Measurements from ENCODE around the gene STK16. TPM values are rescaled to one million over a fixed set of nuclear protein-coding genes. Genes with fewer than 3 reads are reported as not detected.

Gene STK16
- total and polyA plus RNA-seq, 2 of the 13 experiments (the other 11 are each of a cell fraction or from before 2014, with no cell fraction given) = 28.0 to 50.9 TPM

GRCh38 chr2:219253753-219254589 is 8.7 kb downstream of the STK16 start, which contains the start of gene TUBA4A (continued):
- TF ChIP-seq, protein P1, sequence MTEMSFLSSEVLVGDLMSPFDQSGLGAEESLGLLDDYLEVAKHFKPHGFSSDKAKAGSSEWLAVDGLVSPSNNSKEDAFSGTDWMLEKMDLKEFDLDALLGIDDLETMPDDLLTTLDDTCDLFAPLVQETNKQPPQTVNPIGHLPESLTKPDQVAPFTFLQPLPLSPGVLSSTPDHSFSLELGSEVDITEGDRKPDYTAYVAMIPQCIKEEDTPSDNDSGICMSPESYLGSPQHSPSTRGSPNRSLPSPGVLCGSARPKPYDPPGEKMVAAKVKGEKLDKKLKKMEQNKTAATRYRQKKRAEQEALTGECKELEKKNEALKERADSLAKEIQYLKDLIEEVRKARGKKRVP (CRISPR knock-in tag; IDR thresholded peaks at IDR 0.05) = 0 out of 4 replicates have a peak, but pooled peaks of 1 of the 2 experiments have one; percentile 34
- TF ChIP-seq, protein P2, sequence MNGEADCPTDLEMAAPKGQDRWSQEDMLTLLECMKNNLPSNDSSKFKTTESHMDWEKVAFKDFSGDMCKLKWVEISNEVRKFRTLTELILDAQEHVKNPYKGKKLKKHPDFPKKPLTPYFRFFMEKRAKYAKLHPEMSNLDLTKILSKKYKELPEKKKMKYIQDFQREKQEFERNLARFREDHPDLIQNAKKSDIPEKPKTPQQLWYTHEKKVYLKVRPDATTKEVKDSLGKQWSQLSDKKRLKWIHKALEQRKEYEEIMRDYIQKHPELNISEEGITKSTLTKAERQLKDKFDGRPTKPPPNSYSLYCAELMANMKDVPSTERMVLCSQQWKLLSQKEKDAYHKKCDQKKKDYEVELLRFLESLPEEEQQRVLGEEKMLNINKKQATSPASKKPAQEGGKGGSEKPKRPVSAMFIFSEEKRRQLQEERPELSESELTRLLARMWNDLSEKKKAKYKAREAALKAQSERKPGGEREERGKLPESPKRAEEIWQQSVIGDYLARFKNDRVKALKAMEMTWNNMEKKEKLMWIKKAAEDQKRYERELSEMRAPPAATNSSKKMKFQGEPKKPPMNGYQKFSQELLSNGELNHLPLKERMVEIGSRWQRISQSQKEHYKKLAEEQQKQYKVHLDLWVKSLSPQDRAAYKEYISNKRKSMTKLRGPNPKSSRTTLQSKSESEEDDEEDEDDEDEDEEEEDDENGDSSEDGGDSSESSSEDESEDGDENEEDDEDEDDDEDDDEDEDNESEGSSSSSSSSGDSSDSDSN (CRISPR knock-in tag; IDR thresholded peaks at IDR 0.05) = 0 out of 2 replicates have a peak, but pooled peaks have one; percentile 12
- TF ChIP-seq ZNF652 (CRISPR knock-in tag; IDR thresholded peaks at IDR 0.05; ENCODE audit: borderline replicate concordance, low read depth) = no peak
- TF ChIP-seq ZNF18 (CRISPR knock-in tag; IDR thresholded peaks at IDR 0.05; ENCODE audit: insufficient replicate concordance) = peak; percentile 71
- TF ChIP-seq CBX5 (CRISPR knock-in tag; IDR thresholded peaks at IDR 0.05; ENCODE audit: borderline replicate concordance) = 0 out of 2 replicates have a peak, but pooled peaks have one; percentile 17
- no peak for TF ChIP-seq ZNF674 (CRISPR knock-in tag; IDR thresholded peaks at IDR 0.05; ENCODE audit: low read depth)
- peak; percentile 53; the same call in 1 of the 2 replicates for TF ChIP-seq MED1 (CRISPR knock-in tag; IDR thresholded peaks at IDR 0.05)
- TF ChIP-seq ZNF777 (CRISPR knock-in tag; IDR thresholded peaks at IDR 0.05) = peak; percentile 54; the same call in 1 of the 2 replicates
- TF ChIP-seq ZNF33B (CRISPR knock-in tag; IDR thresholded peaks at IDR 0.05) = peak; percentile 53; the same call in 1 of the 2 replicates
- peak; percentile 33; the same call in 1 of the 2 replicates for TF ChIP-seq ZSCAN31 (CRISPR knock-in tag; IDR thresholded peaks at IDR 0.05; ENCODE audit: low read depth)
- peak; percentile 34; the same call in 1 of the 2 replicates for TF ChIP-seq IRF2 (CRISPR knock-in tag; IDR thresholded peaks at IDR 0.05)
- peak; percentile 35; the same call in 1 of the 2 replicates for TF ChIP-seq ZNF589 (CRISPR knock-in tag; conservative IDR thresholded peaks at IDR 0.05)
- peak; percentile 51; the same call in 1 of the 2 replicates for TF ChIP-seq ZNF331 (CRISPR knock-in tag; IDR thresholded peaks at IDR 0.05)
- TF ChIP-seq POLR2G (IDR thresholded peaks at IDR 0.05; ENCODE audit: low read depth, low read length) = peak; percentile 77
- TF ChIP-seq NCOA2 (CRISPR knock-in tag; IDR thresholded peaks at IDR 0.05) = peak; percentile 5; the same call in 1 of the 2 replicates
- TF ChIP-seq ZNF609 (CRISPR knock-in tag; IDR thresholded peaks at IDR 0.05; ENCODE audit: borderline replicate concordance) = peak; percentile 46; the same call in 1 of the 2 replicates
- peak; percentile 72; the same call in 1 of the 2 replicates for TF ChIP-seq ZNF547 (CRISPR knock-in tag; IDR thresholded peaks at IDR 0.05)
